ENCODE results near the gene SCGB3A2.
"Not testable (repeated sequence)": the region's sequence is repeated elsewhere in the genome, so short reads cannot be mapped to it uniquely, and the experiment has no call there.

GRCh38 chr5:147874118-147874875 lies 4.2 kb upstream of the SCGB3A2 start:
- TF ChIP-seq CTCF (IDR thresholded peaks at IDR 0.05); JUND (IDR thresholded peaks at IDR 0.05); MAX (IDR thresholded peaks at IDR 0.05; ENCODE audit: low read depth); FOXM1 (IDR thresholded peaks at IDR 0.05; ENCODE audit: low read depth); FOXJ3 (CRISPR knock-in tag; IDR thresholded peaks at IDR 0.05); REST (IDR thresholded peaks at IDR 0.05; ENCODE audit: low read depth, low read length): not testable (repeated sequence)

Data from SK-N-SH (cell line).